RPMI7951 (cell line): ENCODE measurements around the gene SLC2A4RG. TPM values are rescaled to one million over a fixed set of nuclear protein-coding genes. Genes with fewer than 3 reads are reported as not detected.
A peak's percentile ranks its signal among the peaks of the same experiment; 100 is the strongest.
"Not testable (repeated sequence)": the region's sequence is repeated elsewhere in the genome, so short reads cannot be mapped to it uniquely, and the experiment has no call there.

Source experiments
- DNase-seq: peaks from one replicate; pipeline ENCODE4 v3.0.0-alpha.2; 2012; ENCODE audit warnings: low read depth
- total RNA-seq: library from RNA; depleted of rRNA; stranded (reverse); fragments of >200 nt; shearing (Covaris generic); gene quantifications from 2 replicates; pipeline ENCODE4 v1.2.3, GENCODE V29; 2014; rRNA removed

SLC2A4RG gene
- total RNA-seq, 1 experiment from 2014 or later: 29.3 TPM

DNA sequence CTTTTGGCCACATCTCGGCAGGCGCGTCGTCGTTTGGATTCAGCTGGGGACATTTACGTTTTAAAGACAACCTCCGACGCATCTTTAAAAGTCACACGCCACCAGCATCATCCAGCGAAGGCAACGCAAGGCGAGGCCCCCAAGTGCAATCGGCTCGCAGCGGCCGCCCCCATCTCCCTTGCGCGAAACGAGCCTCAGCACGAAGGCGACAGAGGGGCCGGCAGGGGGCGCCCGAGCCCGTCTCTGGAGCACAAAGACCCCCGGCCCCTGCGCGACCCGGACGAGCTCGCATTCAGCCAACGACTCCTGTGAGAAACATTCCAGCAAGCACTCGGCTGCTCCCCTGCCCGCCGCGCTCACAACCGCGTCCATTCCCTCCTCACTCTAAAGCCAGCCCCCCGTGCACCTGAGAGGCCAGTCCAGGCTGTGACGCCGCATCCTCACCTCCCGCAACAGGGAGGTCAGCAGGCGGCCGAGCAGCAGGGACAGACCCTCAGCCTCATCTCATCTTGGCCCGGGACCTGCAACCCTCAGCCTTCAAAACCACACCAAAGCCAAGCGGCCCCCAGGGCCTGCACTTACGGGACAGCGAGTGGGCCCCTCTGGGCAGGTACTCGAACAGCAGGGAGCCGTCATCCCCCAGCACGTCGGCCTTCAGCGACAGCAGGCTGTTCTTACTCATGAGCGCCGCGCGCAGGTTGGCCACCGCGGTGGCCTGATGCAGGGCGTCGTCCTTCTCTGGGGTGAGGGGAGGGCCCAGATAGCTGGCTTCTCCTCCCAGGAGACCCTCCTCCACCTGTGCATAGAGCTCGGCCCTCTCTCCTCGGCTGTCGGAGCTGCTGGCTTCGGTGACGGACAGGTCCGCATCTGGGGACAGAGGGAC lies 35.8 kb downstream of the SLC2A4RG start:
- no peak for DNase-seq

DNA sequence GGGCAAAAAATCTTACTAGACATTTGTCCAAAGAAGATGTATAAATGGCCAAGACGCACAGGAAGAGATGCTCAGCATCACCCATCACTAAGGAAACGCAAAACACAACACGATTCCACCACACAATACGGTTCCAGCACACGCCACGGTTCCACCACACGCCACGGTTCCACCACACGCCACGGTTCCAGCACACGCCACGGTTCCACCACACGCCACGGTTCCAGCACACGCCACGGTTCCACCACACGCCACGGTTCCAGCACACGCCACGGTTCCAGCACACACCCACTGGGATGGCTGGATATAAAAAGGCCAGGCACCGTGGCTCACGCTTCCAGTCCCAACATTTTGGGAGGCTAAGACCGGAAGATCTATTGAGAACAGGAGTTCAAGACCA lies 37.3 kb downstream of the SLC2A4RG start:
- not testable (repeated sequence) for DNase-seq

DNA sequence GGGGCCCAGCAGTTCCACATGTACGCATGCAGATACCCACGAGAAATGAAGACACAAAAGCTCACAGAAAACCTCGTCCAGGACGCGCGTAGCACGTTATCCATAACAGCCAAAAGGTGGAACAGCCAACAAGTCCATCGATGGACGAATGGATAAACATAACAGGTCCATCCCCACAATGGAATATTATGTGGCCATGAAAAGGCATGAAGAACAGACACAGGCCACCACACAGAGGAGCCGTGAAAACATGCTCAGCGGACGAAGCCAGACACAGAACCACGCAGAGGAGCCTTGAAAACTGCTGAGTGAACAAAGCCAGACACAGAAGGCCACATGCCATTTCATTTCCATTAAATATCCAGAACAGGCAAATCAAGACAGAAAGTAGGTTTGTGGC lies 38.0 kb downstream of the SLC2A4RG start:
- no peak for DNase-seq

- DNase-seq: no peak
Observed at GRCh38 chr20:63778034-63778752, 38.6 kb downstream of the SLC2A4RG start.

DNA sequence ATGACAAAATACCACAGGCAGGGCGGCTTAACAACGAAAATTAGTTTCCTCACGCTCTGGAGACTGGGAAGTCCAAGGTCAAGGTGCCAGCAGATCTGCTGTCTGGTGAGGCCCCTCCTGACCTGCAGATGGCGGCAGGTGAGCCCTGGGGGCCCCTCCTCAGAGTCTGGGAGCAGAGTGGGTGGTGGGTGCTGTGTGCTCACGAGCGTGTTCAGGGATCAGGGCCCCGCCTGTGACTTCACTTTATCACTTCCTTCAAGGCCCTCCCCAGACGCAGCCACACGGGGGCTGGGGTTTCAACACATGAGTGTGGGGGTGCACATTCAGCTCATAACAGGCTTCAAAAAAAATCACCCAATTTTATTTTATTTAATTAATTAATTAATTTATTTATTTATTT lies 39.3 kb downstream of the SLC2A4RG start:
- DNase-seq: no peak

DNA sequence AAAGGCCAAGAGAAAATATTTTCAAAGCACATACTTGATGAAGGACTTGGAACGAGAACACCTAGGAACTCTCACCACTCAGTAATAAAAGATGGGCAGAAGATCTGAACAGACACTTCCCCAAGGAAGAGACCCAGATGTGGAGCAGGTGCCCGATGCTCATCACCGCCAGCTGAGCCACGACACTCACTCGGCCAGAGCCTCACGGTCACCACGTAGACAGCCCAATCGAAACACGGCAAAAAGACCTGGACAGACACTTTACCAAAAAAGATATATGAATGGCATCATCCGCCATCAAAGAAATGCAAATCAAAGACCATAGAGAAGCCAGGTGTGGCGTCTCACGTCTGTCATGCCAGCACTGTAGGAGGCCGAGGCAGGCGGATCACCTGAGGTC lies 41.6 kb downstream of the SLC2A4RG start:
- no peak for DNase-seq

- DNase-seq: no peak
Observed at GRCh38 chr20:63782051-63782471, 42.5 kb downstream of the SLC2A4RG start.

- no peak for DNase-seq
Observed at GRCh38 chr20:63782521-63782971, 43.0 kb downstream of the SLC2A4RG start.

GRCh38 chr20:63783970-63784369 lies 44.4 kb downstream of the SLC2A4RG start:
- no peak for DNase-seq

GRCh38 chr20:63785691-63786131 lies 46.1 kb downstream of the SLC2A4RG start:
- no peak for DNase-seq

DNA sequence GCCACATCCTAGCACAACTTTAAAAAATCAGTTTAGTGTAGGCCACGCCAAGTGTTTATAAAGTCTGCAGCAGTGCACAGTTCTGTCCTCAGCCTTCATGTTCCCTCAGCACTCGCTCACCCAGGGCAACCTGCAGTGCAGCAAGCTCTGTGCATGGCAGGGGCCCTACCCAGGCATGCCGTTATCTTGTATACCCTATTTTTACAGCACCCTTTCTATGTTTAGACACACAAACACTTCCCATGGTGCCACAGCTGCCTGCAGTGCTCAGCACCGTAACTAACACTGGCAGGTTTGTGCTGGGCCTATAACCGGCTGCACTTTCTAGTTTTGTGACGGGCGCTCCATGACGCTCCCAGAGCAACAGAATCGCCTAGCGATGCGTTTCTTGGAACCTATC lies 47.7 kb downstream of the SLC2A4RG start:
- no peak for DNase-seq

DNA sequence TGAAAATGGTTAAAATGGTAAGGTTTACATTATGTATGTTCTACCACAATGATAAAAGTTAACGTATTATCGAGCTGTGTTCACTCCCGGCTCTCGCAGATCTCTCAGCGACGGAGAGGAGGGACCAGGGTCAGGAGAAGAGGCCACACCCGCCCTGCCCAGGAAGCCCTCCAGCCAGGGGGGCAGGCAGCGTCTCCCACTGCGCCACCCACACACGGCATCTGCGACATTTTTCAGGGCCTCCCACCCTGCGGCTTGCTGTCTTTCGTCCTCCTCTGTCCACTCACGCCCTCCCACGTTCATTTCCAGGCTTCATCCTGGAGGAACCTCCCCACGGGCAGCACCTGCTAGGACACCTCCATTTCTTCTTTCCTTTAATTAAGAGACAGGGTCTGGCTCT lies 48.2 kb downstream of the SLC2A4RG start:
- DNase-seq: no peak

DNA sequence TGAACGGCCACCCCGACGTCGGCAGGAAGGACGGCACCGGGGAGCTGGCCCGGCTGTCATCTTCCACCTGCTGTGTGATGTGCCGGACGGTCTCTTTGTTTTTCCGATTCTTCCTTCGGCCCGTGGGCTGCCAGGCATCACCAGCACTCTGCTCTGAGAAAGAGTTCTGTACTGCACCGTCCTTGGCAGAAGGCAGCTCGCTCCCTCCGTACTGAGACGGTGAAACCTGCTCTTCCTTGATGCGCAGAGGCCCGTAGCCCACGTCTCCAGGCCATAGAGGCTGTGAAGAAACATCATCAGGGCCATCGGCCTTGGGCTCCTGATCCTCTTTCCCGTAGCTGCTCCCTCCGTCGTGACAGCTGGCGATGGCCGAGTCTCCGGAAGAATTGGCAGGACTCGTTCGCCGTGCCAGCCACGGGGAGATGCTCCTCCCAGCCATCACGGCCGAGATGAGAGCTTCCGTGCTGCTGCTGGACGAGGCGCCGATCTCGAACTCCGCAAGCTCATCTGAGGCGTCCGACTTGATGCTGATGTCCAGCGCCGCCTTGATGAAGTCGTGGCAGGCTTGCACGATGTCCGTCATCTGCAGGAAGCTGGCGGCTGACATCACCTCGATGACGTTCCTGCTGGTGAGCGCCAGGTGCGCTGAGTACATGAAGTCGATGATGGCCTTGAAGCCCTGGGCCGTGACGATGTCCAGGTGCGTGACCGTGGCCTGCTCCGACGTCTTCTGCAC lies 50.4 kb downstream of the SLC2A4RG start:
- no peak for DNase-seq

DNA sequence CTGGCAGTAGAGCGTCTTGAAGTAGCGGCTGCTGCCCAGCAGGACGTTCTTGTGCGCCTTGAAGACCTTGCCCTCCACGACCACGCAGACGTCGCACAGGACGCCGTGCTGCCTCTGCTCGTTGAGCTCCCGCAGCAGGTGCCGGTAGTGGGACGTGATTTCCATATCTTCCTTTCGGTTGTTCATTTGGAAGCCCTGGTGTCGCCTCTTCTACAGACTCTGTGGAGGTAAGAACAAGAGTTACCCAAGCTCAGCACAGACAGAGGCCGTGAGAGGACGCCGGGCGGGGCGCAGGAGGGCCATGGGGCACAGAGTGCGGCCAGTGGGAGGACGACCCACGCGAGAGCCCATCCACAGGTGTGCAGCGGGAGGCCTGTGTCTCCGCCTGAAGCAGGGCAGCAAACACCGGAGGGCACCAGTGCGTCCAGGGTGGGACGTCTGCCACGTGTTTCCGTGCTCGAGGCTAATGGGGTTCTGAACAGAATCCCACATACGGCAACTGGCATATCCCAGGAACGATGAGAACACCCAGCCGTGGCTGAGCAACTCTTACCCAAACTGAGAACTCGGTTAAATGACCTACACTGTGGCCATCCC lies 51.1 kb downstream of the SLC2A4RG start:
- no peak for DNase-seq

DNA sequence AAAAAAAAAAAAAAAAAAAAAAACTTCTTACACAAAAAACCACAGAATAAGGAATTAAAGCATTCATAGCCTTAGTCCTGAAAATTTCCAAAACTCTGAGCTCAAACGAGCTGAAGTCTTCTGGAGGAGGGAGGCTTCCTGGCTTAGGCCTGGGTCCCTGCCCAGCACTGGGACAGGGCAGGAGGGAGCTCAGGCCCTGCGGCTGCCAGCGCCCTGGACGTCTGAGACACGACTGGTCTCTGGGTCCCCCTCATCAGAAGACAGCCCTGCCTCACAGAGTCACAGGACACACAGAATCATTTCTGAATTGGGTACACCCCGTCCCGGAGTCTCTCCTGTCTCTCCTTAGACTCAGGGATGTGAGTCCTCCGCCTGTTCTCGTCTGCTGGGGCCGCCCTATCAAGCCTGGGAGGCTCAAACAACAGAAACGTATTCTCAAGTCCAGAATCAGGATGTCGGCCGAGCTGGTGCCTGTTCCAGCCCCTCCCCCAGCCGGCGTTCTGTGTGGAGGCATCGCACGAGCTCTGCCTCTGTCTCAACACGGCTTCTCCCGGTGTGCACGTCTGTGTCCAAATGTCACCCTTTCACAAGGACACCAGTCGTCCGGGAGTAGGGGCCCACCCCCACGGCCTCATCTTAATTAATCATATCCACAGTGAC lies 52.1 kb downstream of the SLC2A4RG start:
- no peak for DNase-seq

DNA sequence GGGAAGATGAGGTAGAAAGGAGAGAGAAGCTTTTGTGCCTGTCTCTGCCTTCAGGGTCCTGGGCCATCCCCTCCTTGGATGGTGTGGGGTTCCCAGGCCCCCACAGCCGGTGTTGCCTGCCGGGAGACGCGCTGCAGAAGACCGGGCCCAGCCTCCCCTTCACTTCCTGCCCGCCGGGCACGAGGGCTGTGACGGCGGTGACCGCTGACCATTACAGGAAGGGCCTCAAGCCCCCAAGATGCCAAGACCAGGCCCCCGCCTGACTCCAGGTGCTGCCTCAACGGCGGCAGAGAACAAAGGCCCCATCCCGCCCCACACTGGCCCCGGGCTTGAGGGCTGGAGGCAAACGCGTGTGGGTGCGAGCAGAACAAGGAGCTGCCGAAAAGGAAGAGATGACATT lies 53.3 kb downstream of the SLC2A4RG start:
- DNase-seq: peak; percentile 47

Other genes with a start within 250 kb of the SLC2A4RG start
- 14.1 and 17.6 TPM in 2 replicates for gene EEF1A2, start 240.7 kb upstream of the SLC2A4RG start, total RNA-seq
- gene PPDPF, start 219.0 kb upstream of the SLC2A4RG start, total RNA-seq: 140 and 185 TPM in 2 replicates
- gene PTK6, start 202.4 kb upstream of the SLC2A4RG start, total RNA-seq: 0.48 TPM in 1 of 2 replicates, not detected in the other
- gene SRMS, start 192.0 kb upstream of the SLC2A4RG start, total RNA-seq: not detected in 2 replicates
- 1.8 and 1.9 TPM in 2 replicates for gene FNDC11, start 185.6 kb upstream of the SLC2A4RG start, total RNA-seq
- 13.3 and 23.4 TPM in 2 replicates for gene HELZ2, start 165.5 kb upstream of the SLC2A4RG start, total RNA-seq
- 7.6 and 10.0 TPM in 2 replicates for gene GMEB2, start 112.7 kb upstream of the SLC2A4RG start, total RNA-seq
- 75.3 and 102 TPM in 2 replicates for gene STMN3, start 86.4 kb upstream of the SLC2A4RG start, total RNA-seq
- gene RTEL1, start 81.5 kb upstream of the SLC2A4RG start, total RNA-seq: 17.4 and 18.7 TPM in 2 replicates
- 0.36 and 1.1 TPM in 2 replicates for gene TNFRSF6B, start 43.1 kb upstream of the SLC2A4RG start, total RNA-seq
- 38.8 and 69.0 TPM in 2 replicates for gene ARFRP1, start 31.8 kb upstream of the SLC2A4RG start, total RNA-seq
- 8.3 and 28.5 TPM in 2 replicates for gene ZGPAT, start 31.7 kb upstream of the SLC2A4RG start, total RNA-seq
- gene LIME1, start 3.1 kb upstream of the SLC2A4RG start, total RNA-seq: 0.72 and 4.4 TPM in 2 replicates
- 3.4 and 5.8 TPM in 2 replicates for gene ZBTB46, start 91.5 kb downstream of the SLC2A4RG start, total RNA-seq
- not detected in 2 replicates for gene ABHD16B, start 121.7 kb downstream of the SLC2A4RG start, total RNA-seq
- 137 and 140 TPM in 2 replicates for gene TPD52L2, start 125.5 kb downstream of the SLC2A4RG start, total RNA-seq
- 29.3 and 37.1 TPM in 2 replicates for gene DNAJC5, start 155.3 kb downstream of the SLC2A4RG start, total RNA-seq
- 23.1 and 24.4 TPM in 2 replicates for gene UCKL1, start 216.6 kb downstream of the SLC2A4RG start, total RNA-seq
- 2.8 and 4.0 TPM in 2 replicates for gene ZNF512B, start 230.2 kb downstream of the SLC2A4RG start, total RNA-seq
- 1.6 and 1.9 TPM in 2 replicates for gene SAMD10, start 239.9 kb downstream of the SLC2A4RG start, total RNA-seq
- gene PRPF6, start 241.4 kb downstream of the SLC2A4RG start, total RNA-seq: 68.4 and 74.2 TPM in 2 replicates